Astrocyte (in vitro differentiated cells and primary cell): ENCODE results near the gene CROCC2. TPM values are rescaled to one million over a fixed set of nuclear protein-coding genes. Genes with fewer than 3 reads are reported as not detected.

Experiments
- DNase-seq: peaks from one replicate; pipeline ENCODE4 v3.0.0-alpha.2; 2010; ENCODE audit warnings: low read depth
- FAIRE-seq: peaks from 2 replicates; lab custom pipeline; 2011; peaks lifted over from hg19 to GRCh38; lab: Jason Lieb, UNC
- H2AFZ ChIP-seq: 2 replicates; pipeline ENCODE4 v1.6.0; 2012; ENCODE audit warnings: low read depth, low read length, inconsistent platforms
- H3K27ac ChIP-seq: 2 replicates; pipeline ENCODE4 v1.5.1; 2011; ENCODE audit warnings: low read depth, low read length, inconsistent platforms
- H3K27me3 ChIP-seq: 2 replicates; pipeline ENCODE4 v1.6.0; 2011; ENCODE audit warnings: low read length, inconsistent platforms; ENCODE audit not compliant: insufficient read depth
- H3K36me3 ChIP-seq: 2 replicates; pipeline ENCODE4 v1.5.1; 2011; ENCODE audit warnings: low read length, inconsistent platforms; ENCODE audit not compliant: insufficient read depth
- H3K4me1 ChIP-seq: 2 replicates; pipeline ENCODE4 v1.5.1; 2011; ENCODE audit warnings: low read length, inconsistent platforms; ENCODE audit not compliant: insufficient read depth
- H3K4me2 ChIP-seq: 2 replicates; pipeline ENCODE4 v1.6.0; 2012; ENCODE audit warnings: low read length, inconsistent platforms
- H3K4me3 ChIP-seq: 2 replicates; pipeline ENCODE4 v1.5.1; 2011; ENCODE audit warnings: low read depth, mild to moderate bottlenecking, low read length, inconsistent platforms; ENCODE audit not compliant: insufficient read depth
- H3K79me2 ChIP-seq: 2 replicates; pipeline ENCODE4 v1.6.0; 2012; ENCODE audit warnings: mild to moderate bottlenecking, low read length, inconsistent platforms; ENCODE audit not compliant: insufficient read depth
- H3K9ac ChIP-seq: 2 replicates; pipeline ENCODE4 v1.6.0; 2012; ENCODE audit warnings: mild to moderate bottlenecking, low read length, inconsistent platforms
- H3K9me3 ChIP-seq: 2 replicates; pipeline ENCODE4 v1.5.1; 2012; ENCODE audit warnings: low read depth, mild to moderate bottlenecking, low read length, inconsistent platforms; ENCODE audit not compliant: insufficient read depth
- H4K20me1 ChIP-seq: 2 replicates; pipeline ENCODE4 v1.6.0; 2012; ENCODE audit warnings: low read length, inconsistent platforms; ENCODE audit not compliant: insufficient read depth
- H3K27ac Mint-ChIP-seq: one replicate; pipeline ENCODE4 v1.8.0; 2021; ENCODE audit warnings: mild to moderate bottlenecking, mixed read lengths; ENCODE audit not compliant: unreplicated experiment
- H3K27me3 Mint-ChIP-seq: one replicate; pipeline ENCODE4 v1.8.0; 2021; ENCODE audit warnings: low read depth, mixed read lengths; ENCODE audit not compliant: unreplicated experiment
- H3K36me3 Mint-ChIP-seq: one replicate; pipeline ENCODE4 v1.8.0; 2021; ENCODE audit warnings: low read depth, mixed read lengths; ENCODE audit not compliant: unreplicated experiment
- H3K4me1 Mint-ChIP-seq: one replicate; pipeline ENCODE4 v1.8.0; 2021; ENCODE audit warnings: low read depth, mixed read lengths; ENCODE audit not compliant: unreplicated experiment
- H3K4me3 Mint-ChIP-seq: one replicate; pipeline ENCODE4 v1.8.0; 2021; ENCODE audit warnings: mild to moderate bottlenecking, moderate library complexity, mixed read lengths; ENCODE audit not compliant: unreplicated experiment
- H3K9me3 Mint-ChIP-seq: one replicate; pipeline ENCODE4 v1.8.0; 2021; ENCODE audit warnings: mild to moderate bottlenecking, mixed read lengths; ENCODE audit not compliant: unreplicated experiment
- CTCF ChIP-seq: IDR thresholded peaks from 2 replicates; pipeline ENCODE4 v1.5.1; 2011; ENCODE audit warnings: low read depth, mild to moderate bottlenecking, inconsistent platforms, low read length, moderate library complexity; ENCODE audit not compliant: insufficient read depth
- EZH2 ChIP-seq: IDR thresholded peaks from 2 replicates; pipeline ENCODE4 v1.6.1; 2012; ENCODE audit warnings: mild to moderate bottlenecking, low read length, inconsistent platforms; ENCODE audit not compliant: insufficient read depth
- total RNA-seq: library from RNA; stranded (reverse); gene quantifications from 2 replicates; pipeline ENCODE4 v1.2.1, GENCODE V29; 2021

Gene CROCC2
- total RNA-seq, 1 donor from 2014 or later = not detected

- H3K4me1 Mint-ChIP-seq = peaks cover 4% of the 10 kb centered on the region
These were observed 21.9 kb upstream of the CROCC2 start for GRCh38 chr2:240884221-240884620.

GRCh38 chr2:240884745-240885144, 21.4 kb upstream of the CROCC2 start:
- H3K4me3 ChIP-seq = no peak overlapping the region
- H3K4me2 ChIP-seq = no peak overlapping the region
- H3K4me3 Mint-ChIP-seq = no peak overlapping the region
- no peaks in the 10 kb centered on the region for H3K9me3 Mint-ChIP-seq
- no peak overlapping the region for H3K27ac ChIP-seq
- no peaks in the 10 kb centered on the region for H3K36me3 ChIP-seq
- H3K27me3 ChIP-seq = peaks cover 4% of the 10 kb centered on the region
- H3K27ac Mint-ChIP-seq = no peak overlapping the region
- H3K4me1 ChIP-seq = no peaks in the 10 kb centered on the region
- FAIRE-seq (no peak), DNase-seq (no peak)
- no peaks in the 10 kb centered on the region for H3K9me3 ChIP-seq
- peaks cover 4% of the 10 kb centered on the region for H3K4me1 Mint-ChIP-seq
- H2AFZ ChIP-seq = no peak overlapping the region
- no peaks in the 10 kb centered on the region for H3K36me3 Mint-ChIP-seq
- H3K79me2 ChIP-seq = no peaks in the 10 kb centered on the region
- peaks cover 10% of the 10 kb centered on the region for H3K27me3 Mint-ChIP-seq
- H4K20me1 ChIP-seq = no peaks in the 10 kb centered on the region
- TF ChIP-seq CTCF = no peak
- H3K9ac ChIP-seq = no peak overlapping the region

More at GRCh38 chr2:240884221-240884620, 21.9 kb upstream of the CROCC2 start:
- no peak overlapping the region for H3K27ac ChIP-seq
- no peak for TF ChIP-seq EZH2
- TF ChIP-seq CTCF = no peak
- peaks cover 10% of the 10 kb centered on the region for H3K27me3 Mint-ChIP-seq
- no peaks in the 10 kb centered on the region for H3K9me3 Mint-ChIP-seq
- H3K36me3 ChIP-seq = no peaks in the 10 kb centered on the region
- H3K4me3 Mint-ChIP-seq = no peak overlapping the region
- peaks cover 4% of the 10 kb centered on the region for H3K27me3 ChIP-seq
- DNase-seq = no peak
- no peaks in the 10 kb centered on the region for H4K20me1 ChIP-seq
- H3K4me2 ChIP-seq = no peak overlapping the region
- H3K9me3 ChIP-seq = no peaks in the 10 kb centered on the region
- H3K4me3 ChIP-seq = no peak overlapping the region
- no peaks in the 10 kb centered on the region for H3K36me3 Mint-ChIP-seq
- no peak overlapping the region for H3K27ac Mint-ChIP-seq
- H3K9ac ChIP-seq = no peak overlapping the region
- no peak overlapping the region for H2AFZ ChIP-seq
- no peaks in the 10 kb centered on the region for H3K79me2 ChIP-seq
- no peak for FAIRE-seq
- H3K4me1 ChIP-seq = no peaks in the 10 kb centered on the region

GRCh38 chr2:240885566-240885965, 20.6 kb upstream of the CROCC2 start:
- Mint-ChIP-seq H3K27me3 (peaks cover 10% of the 10 kb centered on the region), H3K27ac (no peak overlapping the region), H3K36me3 (no peaks in the 10 kb centered on the region), H3K9me3 (no peaks in the 10 kb centered on the region), H3K4me1 (peaks cover 4% of the 10 kb centered on the region), H3K4me3 (no peak overlapping the region)
- H3K4me1 ChIP-seq = no peaks in the 10 kb centered on the region
- FAIRE-seq (no peak), DNase-seq (no peak)
- H3K79me2 ChIP-seq = no peaks in the 10 kb centered on the region
- no peak overlapping the region for H3K4me2 ChIP-seq
- H2AFZ ChIP-seq = no peak overlapping the region
- no peak overlapping the region for H3K4me3 ChIP-seq
- H3K27me3 ChIP-seq = no peaks in the 10 kb centered on the region
- no peaks in the 10 kb centered on the region for H4K20me1 ChIP-seq
- H3K9me3 ChIP-seq = no peaks in the 10 kb centered on the region
- TF ChIP-seq CTCF (no peak), EZH2 (no peak)
- no peak overlapping the region for H3K27ac ChIP-seq
- no peaks in the 10 kb centered on the region for H3K36me3 ChIP-seq
- no peak overlapping the region for H3K9ac ChIP-seq
